Stimulated activated CD8-positive, alpha-beta memory T cell treated with anti-CD3 and anti-CD28 coated beads, Interleukin-12 subunit alpha, Interleukin-12 subunit beta, amount 100 ng/mL, for 4 hours (primary cell): Measurements from ENCODE around the gene LRIG3.
"Not testable (repeated sequence)": the region's sequence is repeated elsewhere in the genome, so short reads cannot be mapped to it uniquely, and the experiment has no call there.

Source experiments
- DNase-seq: peaks from one replicate; pipeline ENCODE4 v3.0.0-alpha.2; 2020; ENCODE audit warnings: low read depth

The LRIG3 gene

DNA sequence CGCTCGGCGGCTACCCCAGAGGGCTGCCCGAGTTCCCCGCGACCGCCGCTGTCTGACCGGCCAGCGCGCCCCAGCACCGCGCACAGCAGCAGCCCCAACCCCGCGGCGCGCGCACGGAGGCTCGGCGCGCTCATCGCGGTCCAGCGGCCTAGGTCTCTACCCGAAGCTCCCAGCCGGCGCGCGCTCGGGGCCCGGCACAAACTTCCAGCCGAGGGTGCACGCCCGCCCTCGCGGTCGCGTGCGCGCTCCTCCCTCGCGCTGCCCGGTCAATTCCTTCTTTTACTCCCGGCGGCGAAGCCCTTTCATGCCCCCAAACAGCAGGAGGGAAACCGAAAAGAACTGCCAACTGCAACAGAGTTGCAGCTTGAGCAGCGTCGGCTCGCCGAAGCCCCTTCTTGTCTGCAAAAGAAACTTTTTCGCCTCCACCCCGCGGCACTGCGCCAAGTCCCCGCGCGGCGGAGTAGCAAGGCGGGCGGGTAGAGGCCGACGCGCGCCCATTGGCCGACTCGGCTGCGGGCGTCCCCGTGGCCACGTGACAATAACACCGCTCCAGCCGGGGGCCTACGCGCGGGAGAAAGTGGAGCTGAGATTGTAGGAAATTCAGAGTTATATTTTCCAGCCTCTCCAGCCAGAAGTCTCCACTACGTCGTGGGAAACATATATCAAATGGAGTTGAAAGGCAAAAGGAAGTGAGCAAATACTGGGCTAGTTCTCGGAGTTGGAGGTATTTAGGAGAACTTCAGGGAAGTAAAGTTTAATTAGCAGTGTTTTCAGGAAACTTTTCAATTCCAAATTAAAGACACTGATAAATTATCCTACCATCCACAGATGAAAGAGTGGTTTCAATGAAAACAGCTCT is at the start of gene LRIG3:
TSS of gene LRIG3 (minus strand) at position 403 of the 859 bp plus-strand sequence. CDS start at position 134, 269 bp downstream.
- DNase-seq = no peak

DNA sequence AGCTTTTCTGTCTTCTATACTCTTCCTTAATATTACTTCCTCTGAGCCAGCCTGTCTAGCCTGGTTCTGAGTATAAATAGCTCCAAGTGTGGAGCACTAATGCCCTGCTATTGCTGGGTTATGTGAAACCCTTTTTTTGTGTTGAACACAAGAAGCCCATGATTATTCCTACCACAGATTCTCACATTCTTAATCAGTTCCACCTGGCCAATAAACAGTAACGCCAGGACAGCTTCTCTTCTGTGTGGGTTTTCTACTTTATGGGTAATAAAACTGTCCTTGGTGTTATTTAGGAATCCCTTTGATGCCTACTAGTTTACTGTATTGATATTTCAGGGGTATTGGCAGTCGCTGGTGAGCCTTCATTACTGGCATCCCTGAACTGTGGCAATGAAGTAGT is 48.9 kb upstream of the LRIG3 start:
- DNase-seq = no peak

DNA sequence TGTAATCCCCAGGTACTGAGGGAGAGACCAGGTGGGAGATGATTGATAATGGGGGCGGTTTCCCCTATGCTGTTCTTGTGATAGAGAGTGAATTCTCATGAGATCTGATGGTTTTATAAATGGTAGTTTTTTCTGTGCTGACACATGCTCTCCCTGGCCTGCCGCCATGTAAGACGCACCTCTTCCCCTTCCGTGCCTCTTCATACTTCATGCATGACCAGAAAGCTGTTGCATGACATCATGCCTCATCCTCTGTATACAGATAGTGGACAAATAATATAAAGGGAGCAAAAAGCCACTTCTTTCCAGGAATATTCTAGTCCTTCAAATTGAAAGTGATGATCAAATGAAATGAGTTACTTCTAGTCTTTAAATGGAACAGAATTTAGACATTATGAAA is 47.3 kb upstream of the LRIG3 start:
- no peak for DNase-seq

GRCh38 chr12:58966939-58967338 is 46.6 kb upstream of the LRIG3 start:
- DNase-seq = no peak

- DNase-seq = no peak
These were observed 45.3 kb upstream of the LRIG3 start for GRCh38 chr12:58965568-58965967.

DNA sequence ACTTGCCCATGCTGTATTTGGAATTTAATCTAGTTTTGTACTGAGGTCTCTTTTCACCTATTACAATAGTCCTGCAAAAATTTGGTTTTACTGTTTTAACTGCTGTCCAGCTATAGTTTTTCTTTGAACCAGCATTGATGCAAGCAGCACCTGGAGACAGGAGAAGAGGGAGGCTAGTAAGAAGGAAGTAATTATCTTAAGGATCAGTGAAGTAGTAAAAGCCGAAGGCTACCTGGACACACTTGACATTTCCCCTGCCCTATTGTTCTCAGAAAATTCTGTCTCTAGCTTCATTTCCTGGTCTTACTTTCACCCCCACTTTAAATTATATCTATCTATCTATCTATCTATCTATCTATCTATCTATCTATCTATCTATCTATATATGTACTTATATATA is 43.5 kb upstream of the LRIG3 start:
- DNase-seq = no peak

DNA sequence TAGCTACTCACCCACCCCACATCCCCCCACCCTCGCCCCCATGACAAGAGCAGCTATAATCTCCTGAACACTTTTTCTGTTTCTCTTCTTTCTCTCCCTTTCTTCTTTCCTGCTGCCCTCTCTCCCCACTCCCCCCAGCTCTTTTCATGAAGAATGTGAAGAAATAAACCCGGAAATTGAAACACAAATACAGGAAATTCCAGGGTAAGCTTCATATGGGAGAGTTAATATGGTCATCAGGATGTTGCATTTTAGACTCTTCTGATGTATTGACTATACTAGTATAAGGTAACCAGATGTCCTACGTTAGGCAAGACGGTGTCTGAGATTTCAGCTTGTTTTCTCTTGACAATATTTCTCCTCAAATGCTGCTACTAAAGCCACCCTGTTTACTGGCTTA is 41.6 kb upstream of the LRIG3 start:
- no peak for DNase-seq

DNA sequence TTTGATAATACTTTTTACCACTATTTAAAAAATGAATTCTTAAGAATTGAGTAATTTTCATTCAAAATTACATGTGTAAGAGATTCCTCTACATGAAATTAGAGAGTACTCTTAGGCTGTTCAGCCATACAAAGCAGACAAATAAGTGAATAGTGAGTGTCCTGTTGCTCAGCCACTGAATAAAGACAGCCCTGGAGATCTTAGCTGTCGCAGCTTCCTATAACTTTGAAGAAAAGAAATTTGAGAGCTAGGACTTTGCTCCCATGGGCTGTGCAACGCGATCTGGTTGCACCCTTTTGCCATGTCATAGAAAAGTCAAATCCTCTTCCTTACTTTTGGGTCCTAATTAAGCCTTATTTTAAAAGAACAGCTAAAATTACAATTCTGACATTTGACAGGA is 40.9 kb upstream of the LRIG3 start:
- no peak for DNase-seq

DNA sequence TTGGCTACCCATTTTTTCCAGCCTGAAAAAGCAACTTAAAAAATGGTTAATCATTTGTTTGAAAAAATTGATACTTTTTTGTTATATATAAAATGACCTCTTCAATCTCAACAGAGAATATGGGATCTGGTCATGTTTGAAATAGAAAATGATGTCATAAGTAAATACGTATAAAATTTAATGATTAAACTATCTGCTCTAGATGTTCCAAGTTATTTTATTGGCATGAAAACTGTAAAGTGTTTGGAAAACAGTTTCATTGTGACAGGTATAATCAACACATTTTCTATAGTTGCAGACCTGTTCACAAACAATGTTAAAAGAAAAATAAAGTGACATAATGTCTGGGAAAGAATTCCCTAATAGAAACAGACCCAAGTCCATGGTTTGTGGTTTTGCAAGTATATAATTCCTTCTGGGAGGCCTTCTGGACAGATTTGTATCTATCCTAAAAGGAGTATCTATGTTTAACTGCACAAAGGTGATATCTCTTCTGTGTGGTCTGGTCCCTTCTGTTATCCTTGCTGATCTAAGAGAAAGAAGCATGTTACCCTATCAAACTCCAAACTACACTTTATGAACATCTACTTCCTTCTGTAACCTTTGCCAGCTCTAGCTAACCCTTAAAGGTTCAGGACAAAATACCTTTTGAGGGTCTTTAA is 39.5 kb upstream of the LRIG3 start:
- no peak for DNase-seq

GRCh38 chr12:58957298-58957697 is 37.0 kb upstream of the LRIG3 start:
- no peak for DNase-seq

DNA sequence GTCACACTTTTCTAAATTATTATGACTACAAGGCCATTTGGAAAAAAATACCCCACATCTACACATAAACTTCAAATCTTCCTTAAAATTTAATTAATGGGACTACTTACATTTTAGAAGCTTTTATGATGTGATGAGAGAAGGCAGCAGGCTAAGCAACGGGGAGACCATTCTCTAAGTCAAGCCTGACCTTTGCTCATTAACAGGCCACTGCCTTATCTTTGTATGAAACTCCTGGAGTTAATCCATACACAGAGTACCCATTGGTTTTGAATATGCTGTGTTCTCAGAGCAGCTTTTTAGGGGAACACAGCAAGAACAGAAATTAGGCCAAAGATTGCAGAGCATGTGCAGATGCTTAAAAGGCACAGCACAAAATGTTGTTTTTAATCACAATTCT is 35.5 kb upstream of the LRIG3 start:
- no peak for DNase-seq

DNA sequence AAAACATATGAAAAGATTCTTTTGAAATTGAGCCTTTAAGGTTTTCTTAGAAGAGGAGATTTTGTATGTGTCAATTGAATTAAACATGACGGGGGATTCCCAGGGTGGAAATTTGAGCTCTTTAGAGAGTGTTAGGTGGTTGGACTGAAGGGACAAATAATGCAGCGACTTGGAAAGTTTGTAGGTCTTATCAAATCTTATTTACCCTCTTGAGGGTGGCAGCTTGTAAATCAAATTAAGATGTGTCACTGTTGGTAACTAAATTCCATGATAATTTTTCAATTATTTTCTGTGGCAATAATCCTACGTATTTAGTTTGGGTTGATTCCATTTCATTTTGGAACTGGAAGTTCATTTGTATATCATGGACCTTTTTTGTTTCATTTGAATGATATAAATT is 33.7 kb upstream of the LRIG3 start:
- no peak for DNase-seq

GRCh38 chr12:58950739-58951100 is 30.4 kb upstream of the LRIG3 start:
- DNase-seq = no peak

- DNase-seq = not testable (repeated sequence)
These were observed 29.8 kb upstream of the LRIG3 start for GRCh38 chr12:58949954-58950738.

- DNase-seq = no peak
These were observed 22.8 kb upstream of the LRIG3 start for GRCh38 chr12:58943079-58943478.

GRCh38 chr12:58942345-58942744 is 22.0 kb upstream of the LRIG3 start:
- no peak for DNase-seq

DNA sequence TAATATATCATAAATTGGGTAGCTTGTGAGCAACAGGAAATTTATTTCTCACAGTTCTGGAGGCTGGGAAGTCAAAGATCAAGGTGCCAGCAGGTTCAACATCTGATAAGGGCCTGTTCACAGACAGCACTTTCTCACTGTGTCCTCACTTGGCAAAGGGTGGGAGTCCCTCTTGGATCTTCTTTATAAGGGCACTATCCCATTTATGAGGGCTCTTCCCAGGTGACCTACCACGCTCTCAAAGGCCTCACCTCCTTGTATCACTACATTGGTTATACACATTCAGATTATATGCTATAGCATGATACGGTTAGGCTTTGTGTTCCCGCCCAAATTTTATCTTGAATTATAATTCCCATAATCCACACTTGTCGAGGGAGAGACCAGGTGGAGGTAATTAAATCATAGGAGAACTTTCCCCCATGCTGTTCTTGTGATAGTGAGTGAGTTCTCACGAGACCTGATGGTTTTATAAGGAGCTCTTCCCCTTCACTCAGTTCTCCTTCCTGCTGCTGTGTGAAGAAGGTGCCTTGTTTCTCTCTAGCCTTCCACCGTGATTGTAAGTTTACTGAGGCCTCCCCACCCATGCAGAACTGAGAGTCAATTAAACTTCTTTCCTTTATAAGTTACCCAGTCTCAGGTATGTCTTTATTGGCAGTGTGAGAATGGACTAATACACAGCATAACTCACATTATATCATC is 19.2 kb upstream of the LRIG3 start:
- no peak for DNase-seq

DNA sequence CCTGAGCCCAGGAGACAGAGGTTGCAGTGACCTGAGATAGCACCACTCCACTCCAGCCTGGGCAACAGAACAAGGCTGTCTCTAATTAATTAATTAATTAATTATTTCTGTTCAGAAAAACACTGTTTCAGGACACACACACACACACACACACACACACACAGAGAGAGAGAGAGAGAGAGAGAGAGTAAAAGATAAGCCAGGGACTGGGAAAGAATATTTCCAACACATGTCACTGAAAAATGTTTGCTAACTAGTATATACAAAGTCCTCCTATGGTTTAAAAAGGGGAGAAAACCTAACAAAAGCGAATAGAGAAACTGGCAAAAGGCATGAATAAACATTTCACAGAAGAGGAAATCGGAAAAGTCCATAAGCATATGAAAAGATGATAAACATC is 18.1 kb upstream of the LRIG3 start:
- DNase-seq = no peak

GRCh38 chr12:58934528-58934927 is 14.2 kb upstream of the LRIG3 start:
- DNase-seq = no peak

DNA sequence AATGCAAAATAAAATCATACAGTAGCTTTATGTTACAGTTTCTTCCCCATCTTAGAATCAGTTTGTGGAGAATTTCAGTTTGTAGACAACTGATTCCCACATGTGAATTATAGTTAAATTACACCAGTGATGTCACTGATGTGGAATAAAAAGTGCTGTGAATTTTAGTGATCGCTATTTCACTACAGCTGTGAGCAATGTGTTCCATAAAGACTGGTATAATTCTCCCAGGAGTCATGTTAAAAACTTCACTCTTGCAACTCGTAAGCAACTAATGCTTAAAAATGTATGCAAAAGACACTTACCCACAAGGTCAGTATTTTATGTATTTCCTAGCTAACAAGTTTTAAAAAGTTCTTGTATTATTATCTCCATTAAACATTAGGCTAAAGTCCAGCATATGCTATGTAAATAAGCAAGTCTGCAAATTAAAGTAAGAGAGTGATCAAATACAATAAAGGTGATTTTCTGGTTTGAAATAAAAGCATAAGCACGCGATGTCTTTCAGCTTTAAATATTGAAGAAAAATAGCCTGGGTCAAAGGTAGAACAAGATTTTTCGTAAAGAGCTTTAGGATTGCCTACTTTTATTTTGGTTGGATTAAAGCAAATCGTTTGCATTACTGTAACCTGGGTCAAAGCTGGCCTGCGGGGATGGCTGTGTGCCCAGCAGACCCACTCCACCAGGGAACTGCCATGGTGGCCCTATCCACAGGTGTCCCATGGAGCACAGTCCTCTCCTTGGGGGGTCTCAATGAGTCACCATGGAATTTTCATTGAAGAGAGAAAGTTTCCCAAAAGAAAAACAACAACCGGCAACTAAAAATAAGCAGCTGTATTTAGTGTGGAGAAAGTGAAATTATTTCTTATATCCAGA is 12.7 kb upstream of the LRIG3 start:
- DNase-seq = no peak

DNA sequence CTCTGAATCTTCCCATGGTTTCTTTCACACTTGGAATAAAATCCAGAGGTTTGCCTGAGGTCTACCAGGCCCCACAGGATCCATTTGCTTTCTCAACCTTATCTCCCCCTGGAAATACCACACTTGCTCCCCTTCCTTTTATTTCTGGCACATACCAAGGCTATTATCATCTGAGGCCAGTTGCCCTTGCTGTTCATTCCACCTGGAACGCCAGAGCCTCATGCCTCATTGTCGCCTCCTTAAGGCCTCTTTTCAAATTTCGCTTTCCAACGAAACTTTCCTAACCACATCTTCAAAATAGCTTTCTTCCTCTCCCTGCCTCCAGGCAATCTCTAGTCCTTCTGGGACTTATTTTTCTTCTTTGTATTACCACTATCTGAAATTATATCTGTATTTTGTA is 11.2 kb upstream of the LRIG3 start:
- DNase-seq = no peak
